Esophagus muscularis mucosa (tissue), 3 donors: Measurements from ENCODE around the gene RBMS1.

Experiments used
- POLR2A ChIP-seq: fragments of 450-650 bp; IDR thresholded peaks from one replicate; pipeline ENCODE4 v1.6.1; 2017; ENCODE audit warnings: antibody characterized with exemption, moderate library complexity, mild to moderate bottlenecking, low read depth
- TF ChIP-seq, protein P1 (sequence below), 3 experiments: fragments of 200-600 bp in 2 of 3; fragments of 450-650 bp in 1 of 3; sonication (generic) in 2 of 3; IDR thresholded peaks; one replicate each; pipeline ENCODE4 v1.5.1; 2017 to 2019; ENCODE audit warnings: antibody characterized with exemption in 3 of 3, mild to moderate bottlenecking in 2 of 3, moderate library complexity in 1 of 3

DNA sequence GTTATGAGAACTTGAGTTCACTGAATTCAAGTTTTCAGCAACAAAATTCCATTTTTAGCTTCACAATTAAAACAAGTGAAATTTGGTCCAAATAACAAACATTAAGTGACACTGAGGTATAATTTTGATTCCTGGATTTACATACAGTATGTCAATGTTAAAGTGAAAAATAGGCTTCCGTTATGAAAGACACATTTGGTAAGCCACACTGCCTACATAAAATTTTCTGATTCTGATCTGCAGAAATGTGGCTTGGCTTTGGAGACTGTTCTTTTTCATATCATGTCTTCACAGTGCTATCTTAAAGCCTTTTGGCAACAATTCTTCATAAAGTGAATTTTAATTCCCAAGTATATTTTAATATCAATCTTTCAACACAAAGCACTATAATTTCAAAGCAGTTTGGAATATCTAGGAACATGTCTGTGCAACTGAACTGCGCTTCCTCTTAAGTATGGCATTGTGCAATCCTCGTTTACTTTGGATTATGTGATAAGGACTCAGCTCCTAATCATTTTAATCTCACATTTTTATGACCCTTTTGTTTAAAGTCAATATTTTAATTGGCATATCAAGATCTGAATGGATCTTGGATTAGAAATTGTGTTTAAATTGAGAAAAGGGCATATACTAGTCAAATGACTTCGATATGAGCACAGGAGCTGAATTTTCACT is 60.0 kb downstream of the RBMS1 start:
- TF ChIP-seq, protein P1, sequence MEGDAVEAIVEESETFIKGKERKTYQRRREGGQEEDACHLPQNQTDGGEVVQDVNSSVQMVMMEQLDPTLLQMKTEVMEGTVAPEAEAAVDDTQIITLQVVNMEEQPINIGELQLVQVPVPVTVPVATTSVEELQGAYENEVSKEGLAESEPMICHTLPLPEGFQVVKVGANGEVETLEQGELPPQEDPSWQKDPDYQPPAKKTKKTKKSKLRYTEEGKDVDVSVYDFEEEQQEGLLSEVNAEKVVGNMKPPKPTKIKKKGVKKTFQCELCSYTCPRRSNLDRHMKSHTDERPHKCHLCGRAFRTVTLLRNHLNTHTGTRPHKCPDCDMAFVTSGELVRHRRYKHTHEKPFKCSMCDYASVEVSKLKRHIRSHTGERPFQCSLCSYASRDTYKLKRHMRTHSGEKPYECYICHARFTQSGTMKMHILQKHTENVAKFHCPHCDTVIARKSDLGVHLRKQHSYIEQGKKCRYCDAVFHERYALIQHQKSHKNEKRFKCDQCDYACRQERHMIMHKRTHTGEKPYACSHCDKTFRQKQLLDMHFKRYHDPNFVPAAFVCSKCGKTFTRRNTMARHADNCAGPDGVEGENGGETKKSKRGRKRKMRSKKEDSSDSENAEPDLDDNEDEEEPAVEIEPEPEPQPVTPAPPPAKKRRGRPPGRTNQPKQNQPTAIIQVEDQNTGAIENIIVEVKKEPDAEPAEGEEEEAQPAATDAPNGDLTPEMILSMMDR (IDR thresholded peaks at IDR 0.05), result no peak
- no peak for TF ChIP-seq POLR2A
